Keratinocyte (primary cell): ENCODE results near the gene PADI6. TPM values are rescaled to one million over a fixed set of nuclear protein-coding genes. Genes with fewer than 3 reads are reported as not detected.

Experiments used
- DNase-seq: peaks from one replicate; pipeline ENCODE4 v3.0.0-alpha.2; 2011; ENCODE audit warnings: low read depth, missing footprints, low spot score
- FAIRE-seq: peaks from 2 replicates; lab custom pipeline; 2011; peaks lifted over from hg19 to GRCh38; lab: Jason Lieb, UNC
- H2AFZ ChIP-seq: 2 replicates; pipeline ENCODE4 v1.6.0; 2012; ENCODE audit warnings: low read length, control low read depth, inconsistent platforms; ENCODE audit not compliant: control insufficient read depth
- H3K27ac ChIP-seq: 2 replicates; pipeline ENCODE4 v1.5.1; 2011; ENCODE audit warnings: low read length; ENCODE audit not compliant: control insufficient read depth, insufficient read depth
- H3K27me3 ChIP-seq: 3 replicates; pipeline ENCODE4 v1.6.0; 2011; ENCODE audit warnings: low read length; ENCODE audit not compliant: control insufficient read depth, insufficient read depth; ENCODE audit errors: extremely low read depth
- H3K36me3 ChIP-seq, 2 experiments: 2 replicates in 1 of 2; 3 replicates in 1 of 2; pipeline ENCODE4 v1.5.1; 2011; ENCODE audit warnings: low read length in 2 of 2, mild to moderate bottlenecking in 1 of 2; ENCODE audit not compliant: control insufficient read depth in 2 of 2, insufficient read depth in 2 of 2; ENCODE audit errors: extremely low read depth in 1 of 2
- H3K4me1 ChIP-seq: 3 replicates; pipeline ENCODE4 v1.5.1; 2011; ENCODE audit warnings: low read length; ENCODE audit not compliant: control insufficient read depth, insufficient read depth; ENCODE audit errors: extremely low read depth
- H3K4me2 ChIP-seq: 3 replicates; pipeline ENCODE4 v1.6.0; 2011; ENCODE audit warnings: low read depth, low read length; ENCODE audit not compliant: control insufficient read depth, insufficient read depth; ENCODE audit errors: extremely low read depth
- H3K4me3 ChIP-seq, 3 experiments: fragments of 200-600 bp in 1 of 3; sonication (generic) in 1 of 3; 2 replicates in 2 of 3; 3 replicates in 1 of 3; pipeline ENCODE4 v1.5.1; 2011 to 2016; ENCODE audit warnings: low read length in 3 of 3, mild to moderate bottlenecking in 3 of 3, control low read depth in 2 of 3, inconsistent platforms in 1 of 3, low read depth in 1 of 3, mixed read lengths in 1 of 3, mixed run types in 1 of 3, moderate library complexity in 1 of 3; ENCODE audit not compliant: control insufficient read depth in 2 of 3, insufficient read depth in 2 of 3; ENCODE audit errors: extremely low read depth in 1 of 3
- H3K79me2 ChIP-seq: 2 replicates; pipeline ENCODE4 v1.6.0; 2012; ENCODE audit warnings: low read length; ENCODE audit not compliant: control insufficient read depth, insufficient read depth
- H3K9ac ChIP-seq: 3 replicates; pipeline ENCODE4 v1.6.0; 2011; ENCODE audit warnings: low read length; ENCODE audit not compliant: control insufficient read depth, insufficient read depth; ENCODE audit errors: extremely low read depth
- H3K9me1 ChIP-seq: 3 replicates; pipeline ENCODE4 v1.6.0; 2011; ENCODE audit warnings: low read length; ENCODE audit not compliant: control insufficient read depth, insufficient read depth; ENCODE audit errors: extremely low read depth
- H3K9me3 ChIP-seq: 2 replicates; pipeline ENCODE4 v1.5.1; 2012; ENCODE audit warnings: low read depth, low read length; ENCODE audit not compliant: control insufficient read depth
- H4K20me1 ChIP-seq: 3 replicates; pipeline ENCODE4 v1.6.0; 2011; ENCODE audit warnings: low read length; ENCODE audit not compliant: control insufficient read depth, insufficient read depth; ENCODE audit errors: extremely low read depth
- CTCF ChIP-seq, 3 experiments: IDR thresholded peaks in 1 of 3; conservative IDR thresholded peaks in 1 of 3; optimal IDR thresholded peaks in 1 of 3; 2 replicates in 2 of 3; 3 replicates in 1 of 3; pipeline versions ENCODE3 to v1.5.1; 2011; ENCODE audit warnings: low read length in 3 of 3, mild to moderate bottlenecking in 3 of 3, moderate library complexity in 2 of 3, control low read depth in 1 of 3, inconsistent platforms in 1 of 3; ENCODE audit not compliant: insufficient read depth in 2 of 3; ENCODE audit errors: extremely low read depth in 1 of 3
- EZH2 ChIP-seq: IDR thresholded peaks from one replicate; pipeline ENCODE4 v1.6.1; 2012; ENCODE audit warnings: inconsistent platforms, mild to moderate bottlenecking, low read length, moderate library complexity
- dilution Hi-C: fragments of 300-500 bp; cut with MboI; formaldehyde crosslinking; loops from one replicate; pipeline ENCODE4 v1.7.0; 2020; ENCODE audit warnings: low sequenced_read_pairs; ENCODE audit not compliant: extremely low pct_ligation_motif_present
- polyA plus RNA-seq, 5 experiments: library from polyadenylated mRNA; depleted of rRNA in 3 of 5; stranded (reverse) in 3 of 5; stranded (forward) in 1 of 5; unstranded in 1 of 5; fragments of >200 nt; gene quantifications; 1 replicate in 1 of 5; 2 replicates in 3 of 5; 3 replicates in 1 of 5; pipeline versions ENCODE4 v1.2.1 to v1.2.3, GENCODE V29; 2011 to 2012; ENCODE audit warnings: missing spikeins in 2 of 5, low read depth in 1 of 5, low replicate concordance in 1 of 5

The PADI6 gene
- polyA plus RNA-seq, 1 donor (not counting 4 experiments of a cell fraction or from before 2014, with no cell fraction given): not detected

- no peaks in the 10 kb centered on the region for H3K9me3 ChIP-seq
- peaks cover 34% of the 10 kb centered on the region for H3K4me1 ChIP-seq
- peak overlapping the region; percentile 16 for H3K27ac ChIP-seq
- TF ChIP-seq CTCF (optimal IDR thresholded peaks at IDR 0.05 in 1 of 3, IDR thresholded peaks at IDR 0.05 in 1 of 3, conservative IDR thresholded peaks at IDR 0.05 in 1 of 3; ENCODE audit: extremely low read depth in 1 of 3, insufficient read depth in 2 of 3, low read length in 3 of 3) (no peak), EZH2 (no peak)
- H2AFZ ChIP-seq: no peak overlapping the region
- H3K9ac ChIP-seq: peak overlapping the region; percentile 95
- no peaks in the 10 kb centered on the region for H3K9me1 ChIP-seq
- FAIRE-seq: no peak
- peak overlapping the region; percentile 64 to 80 (median 76) for H3K4me3 ChIP-seq
- dilution Hi-C loops: no loop called here
- no peak for DNase-seq
- peak overlapping the region; percentile 75 for H3K4me2 ChIP-seq
- peaks cover 65% of the 10 kb centered on the region for H3K79me2 ChIP-seq
- peaks cover 17% of the 10 kb centered on the region for H4K20me1 ChIP-seq
- H3K27me3 ChIP-seq: no peaks in the 10 kb centered on the region
- H3K36me3 ChIP-seq: peaks cover 12 to 31% of the 10 kb centered on the region in 2 experiments
These were observed 65.2 kb downstream of the PADI6 start for GRCh38 chr1:17437260-17437579.

- Histone ChIP-seq H3K4me1 (peaks cover 40% of the 10 kb centered on the region), H2AFZ (no peak overlapping the region), H3K36me3 (peaks cover 10 to 31% of the 10 kb centered on the region in 2 experiments), H3K27ac (peak overlapping the region; percentile 97), H3K79me2 (peaks cover 60% of the 10 kb centered on the region), H3K9ac (peak overlapping the region; percentile 95), H3K9me3 (no peaks in the 10 kb centered on the region), H4K20me1 (peaks cover 17% of the 10 kb centered on the region), H3K27me3 (no peaks in the 10 kb centered on the region), H3K9me1 (no peaks in the 10 kb centered on the region), H3K4me2 (peak overlapping the region; percentile 75), H3K4me3 (peak overlapping the region; percentile 80 to 98 (median 91))
- dilution Hi-C loops: no loop called here
- TF ChIP-seq CTCF (optimal IDR thresholded peaks at IDR 0.05 in 1 of 3, IDR thresholded peaks at IDR 0.05 in 1 of 3, conservative IDR thresholded peaks at IDR 0.05 in 1 of 3; ENCODE audit: extremely low read depth in 1 of 3, insufficient read depth in 2 of 3, low read length in 3 of 3): no peak
- TF ChIP-seq EZH2: no peak
- no peak for DNase-seq
- no peak for FAIRE-seq
These were observed 65.8 kb downstream of the PADI6 start for GRCh38 chr1:17437580-17438317.
